Thyroid gland (tissue), 4 donors: Measurements from ENCODE around the gene NMNAT2. TPM values are rescaled to one million over a fixed set of nuclear protein-coding genes. Genes with fewer than 3 reads are reported as not detected.

Experiments
- DNase-seq, 2 donors: peaks; one replicate each; pipeline ENCODE4 v3.0.0-alpha.2; 2019
- H3K27ac ChIP-seq, 3 donors: fragments of 200-600 bp; sonication (generic); 1 replicate in 2 of 3; 2 replicates in 1 of 3; pipeline ENCODE4 v1.5.1; 2016 to 2019; ENCODE audit warnings: mild to moderate bottlenecking in 1 of 3, moderate library complexity in 1 of 3
- H3K27me3 ChIP-seq: fragments of 200-600 bp; sonication (generic); one replicate; pipeline ENCODE4 v1.5.1; 2019
- H3K36me3 ChIP-seq, 2 donors: fragments of 200-600 bp; sonication (generic); one replicate each; pipeline ENCODE4 v1.5.1; 2016 to 2019
- H3K4me1 ChIP-seq, 2 donors: fragments of 200-600 bp; sonication (generic); one replicate each; pipeline ENCODE4 v1.5.1; 2017 to 2019
- H3K4me3 ChIP-seq, 3 donors: fragments of 200-600 bp; sonication (generic); replicated peaks in 1 of 3; 1 replicate in 2 of 3; 2 replicates in 1 of 3; pipeline ENCODE4 v1.5.1; 2016; ENCODE audit warnings: mild to moderate bottlenecking in 1 of 3
- H3K9me3 ChIP-seq: fragments of 200-600 bp; sonication (generic); one replicate; pipeline ENCODE4 v1.5.1; 2017
- CTCF ChIP-seq, 6 experiments: fragments of 200-600 bp in 3 of 6; fragments of 450-650 bp in 3 of 6; sonication (generic) in 3 of 6; IDR thresholded peaks; one replicate each; pipeline ENCODE4 v1.5.1; 2016 to 2019; ENCODE audit warnings: antibody characterized with exemption in 6 of 6, mild to moderate bottlenecking in 2 of 6, inconsistent platforms in 1 of 6, moderate library complexity in 1 of 6
- POLR2A ChIP-seq, 2 donors: fragments of 450-650 bp; IDR thresholded peaks; one replicate each; pipeline ENCODE4 v1.6.1; 2017; ENCODE audit warnings: antibody characterized with exemption in 2 of 2, mild to moderate bottlenecking in 2 of 2, moderate library complexity in 1 of 2
- WGBS, 2 donors: methylation state at CpG; one replicate each; pipeline ENCODE4 v1.1.5; 2017; 5-methylcytosine and 5-hydroxymethylcytosine counted together
- intact Hi-C: fragments of 100-400 bp; cut with DNase I; formaldehyde crosslinking; loops from one replicate; pipeline ENCODE4 v1.15.1; 2023
- total RNA-seq, 4 donors: library from RNA; depleted of rRNA; stranded (reverse); fragments of >200 nt; gene quantifications; one replicate each; pipeline ENCODE4 v1.2.3, GENCODE V29; 2016

Gene NMNAT2
- total RNA-seq, 4 donors from 2014 or later, result 7.6 to 39.5 (median 17.3) TPM

DNA sequence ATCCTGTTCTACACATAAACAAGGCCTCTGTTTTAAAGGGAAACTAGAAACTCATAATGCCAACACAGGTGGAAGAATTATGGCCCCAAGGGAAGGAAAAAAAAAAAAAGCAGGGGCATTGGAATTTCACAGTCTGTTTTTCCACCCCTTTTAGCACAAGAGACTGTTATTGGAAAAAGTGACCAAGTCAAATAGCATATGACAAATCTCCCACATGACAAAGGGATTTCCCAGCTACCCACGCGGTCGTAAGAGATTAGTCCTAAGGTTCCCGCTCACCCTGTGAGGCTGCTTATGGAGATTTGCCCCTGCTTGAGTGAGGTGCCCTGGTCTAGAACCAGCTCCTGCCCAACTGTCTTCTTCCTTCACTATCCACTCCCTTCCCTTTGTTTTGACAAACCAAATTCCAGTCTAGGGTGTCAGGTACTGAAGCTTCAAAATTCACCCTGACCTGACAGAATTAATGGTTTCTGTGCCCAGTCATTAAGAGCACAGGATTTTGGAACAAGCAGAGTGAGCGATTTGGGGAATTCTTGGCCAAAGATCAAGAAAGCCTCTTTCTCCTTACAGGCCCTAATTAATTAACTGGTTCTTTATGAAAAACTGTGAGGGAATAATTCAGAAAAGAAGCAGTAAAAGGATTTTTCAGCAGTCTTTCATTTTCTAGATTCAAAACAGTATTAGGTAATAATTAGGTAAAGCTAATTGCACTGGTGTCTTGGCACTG is 107.3 kb downstream of the NMNAT2 start:
- TF ChIP-seq CTCF (IDR thresholded peaks at IDR 0.05) (no peak), POLR2A (IDR thresholded peaks at IDR 0.05) (peak in 1 of 2 donors; percentile 7)
- H3K4me3 ChIP-seq, result no peak overlapping the region
- H3K9me3 ChIP-seq, result no peaks in the 10 kb centered on the region
- H3K27ac ChIP-seq, result peak overlapping the region; percentile 67 to 83 (median 74)
- no peaks in the 10 kb centered on the region for H3K27me3 ChIP-seq
- peak; percentile 38 to 51 for DNase-seq
- peaks cover 25 to 42% of the 10 kb centered on the region in 2 donors for H3K4me1 ChIP-seq
- intact Hi-C loops, result no loop called here
- no peaks in the 10 kb centered on the region for H3K36me3 ChIP-seq
- 59 to 66% methylated on average over 5 of the region's 5 CpGs for WGBS, 2 donors

DNA sequence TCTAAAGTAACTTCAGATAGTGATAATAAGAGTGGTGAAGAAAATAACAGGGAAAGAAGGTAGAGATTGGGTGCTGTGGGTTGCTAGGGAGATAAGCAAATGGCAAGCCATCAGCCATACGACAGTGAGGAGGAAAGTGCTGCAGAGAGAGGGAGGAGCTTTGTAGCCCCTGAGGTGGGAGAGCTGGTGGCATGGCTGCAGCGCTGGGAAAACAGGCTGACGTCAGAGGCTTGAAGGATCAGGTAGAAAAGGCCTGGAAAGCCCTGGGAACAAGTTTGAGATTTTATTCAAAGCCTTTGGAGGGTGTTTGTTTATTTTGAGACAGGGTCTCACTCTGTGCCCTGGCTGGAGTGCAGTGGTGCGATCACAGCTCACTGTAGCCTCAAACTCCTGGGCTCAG is 109.5 kb downstream of the NMNAT2 start:
- no peak for TF ChIP-seq POLR2A (IDR thresholded peaks at IDR 0.05)
- TF ChIP-seq CTCF (IDR thresholded peaks at IDR 0.05), result no peak
- 90% methylated on average over 4 of the region's 4 CpGs for WGBS, 2 donors
- Histone ChIP-seq H3K36me3 (no peaks in the 10 kb centered on the region), H3K9me3 (no peaks in the 10 kb centered on the region), H3K4me1 (peaks cover 36 to 64% of the 10 kb centered on the region in 2 donors), H3K27me3 (no peaks in the 10 kb centered on the region), H3K27ac (peak overlapping the region in 1 of 3 donors; percentile 31), H3K4me3 (no peak overlapping the region)
- intact Hi-C loops, result no loop called here
- DNase-seq, result no peak

- WGBS, 2 donors, result 17 to 25% methylated on average over 5 of the region's 5 CpGs
- Histone ChIP-seq H3K27me3 (no peaks in the 10 kb centered on the region), H3K9me3 (no peaks in the 10 kb centered on the region), H3K36me3 (no peaks in the 10 kb centered on the region), H3K4me1 (peaks cover 35 to 73% of the 10 kb centered on the region in 2 donors), H3K4me3 (no peak overlapping the region), H3K27ac (peak overlapping the region; percentile 28 to 84 (median 79))
- DNase-seq, result peak; percentile 63 to 72
- no peak for TF ChIP-seq POLR2A (IDR thresholded peaks at IDR 0.05)
- TF ChIP-seq CTCF (IDR thresholded peaks at IDR 0.05), result peak in 3 of 6 experiments; percentile 27 to 43 (median 39)
- intact Hi-C loops, result no loop called here
These were observed 111.7 kb downstream of the NMNAT2 start for GRCh38 chr1:183306317-183307042.

DNA sequence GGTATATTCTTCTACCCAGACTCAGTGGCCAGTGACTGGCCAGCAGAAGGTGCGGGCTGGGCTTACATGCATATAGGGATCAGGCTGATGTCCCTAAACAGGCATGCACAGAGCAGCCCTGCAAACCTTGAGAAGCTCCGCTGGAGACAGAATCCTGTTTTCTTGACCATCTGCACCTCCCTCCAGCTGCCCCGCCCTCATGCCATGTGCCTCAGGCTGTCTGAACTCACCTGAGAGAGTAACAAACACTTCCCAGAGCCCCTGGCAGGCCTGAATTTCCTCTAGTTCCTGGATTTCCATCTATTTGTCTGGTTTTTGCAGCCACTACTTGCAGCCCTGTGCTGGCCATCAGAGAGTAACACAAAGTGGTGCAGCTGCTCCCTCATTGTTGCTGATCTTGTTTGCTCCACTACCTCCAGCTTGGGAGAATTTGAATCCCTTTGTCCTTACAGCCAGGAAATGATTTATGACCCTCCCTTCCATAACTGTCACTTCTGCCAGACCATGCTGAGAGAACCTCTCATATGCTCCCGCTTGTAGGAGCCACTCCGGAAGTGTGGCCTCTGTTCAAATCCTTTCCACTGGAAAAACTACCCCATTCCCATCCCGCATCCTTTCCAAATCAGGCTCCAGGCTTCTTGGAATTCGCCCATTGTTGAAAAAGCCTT is 113.6 kb downstream of the NMNAT2 start:
- TF ChIP-seq POLR2A (IDR thresholded peaks at IDR 0.05) (no peak), CTCF (IDR thresholded peaks at IDR 0.05) (no peak)
- H3K27me3 ChIP-seq, result no peaks in the 10 kb centered on the region
- peak overlapping the region in 1 of 3 donors; percentile 79 for H3K27ac ChIP-seq
- DNase-seq, result no peak
- 74 to 80% methylated on average over 7 of the region's 7 CpGs for WGBS, 2 donors
- intact Hi-C loops, result no loop called here
- H3K9me3 ChIP-seq, result no peaks in the 10 kb centered on the region
- no peaks in the 10 kb centered on the region for H3K36me3 ChIP-seq
- no peak overlapping the region for H3K4me3 ChIP-seq
- H3K4me1 ChIP-seq, result peaks cover 22 to 53% of the 10 kb centered on the region in 2 donors
